Keratinocyte (primary cell): Measurements from ENCODE around the gene NCKAP5.

Experiments used
- CTCF ChIP-seq, 3 experiments: IDR thresholded peaks in 1 of 3; conservative IDR thresholded peaks in 1 of 3; optimal IDR thresholded peaks in 1 of 3; 2 replicates in 2 of 3; 3 replicates in 1 of 3; pipeline versions ENCODE3 to v1.5.1; 2011; ENCODE audit warnings: low read length in 3 of 3, mild to moderate bottlenecking in 3 of 3, moderate library complexity in 2 of 3, control low read depth in 1 of 3, inconsistent platforms in 1 of 3; ENCODE audit not compliant: insufficient read depth in 2 of 3; ENCODE audit errors: extremely low read depth in 1 of 3
- EZH2 ChIP-seq: IDR thresholded peaks from one replicate; pipeline ENCODE4 v1.6.1; 2012; ENCODE audit warnings: inconsistent platforms, mild to moderate bottlenecking, low read length, moderate library complexity

- TF ChIP-seq CTCF (optimal IDR thresholded peaks at IDR 0.05 in 1 of 3, IDR thresholded peaks at IDR 0.05 in 1 of 3, conservative IDR thresholded peaks at IDR 0.05 in 1 of 3; ENCODE audit: extremely low read depth in 1 of 3, insufficient read depth in 2 of 3, low read length in 3 of 3) (no peak), EZH2 (no peak)
Observed at GRCh38 chr2:133562558-133562957, 5.7 kb downstream of the NCKAP5 start.
